K562 treated with DMSO at 1 percent for 4 hours (cell line): ENCODE results near the gene GPI. TPM values are rescaled to one million over a fixed set of nuclear protein-coding genes. Genes with fewer than 3 reads are reported as not detected.

Source experiments
- total RNA-seq: library from RNA; unstranded; fragments of 300-600 nt; gene quantifications from 2 replicates; pipeline ENCODE4 v1.2.3, GENCODE V29; 2022; ENCODE audit not compliant: insufficient read depth

GPI gene
- total RNA-seq = 165 and 176 TPM in 2 replicates

GRCh38 chr19:34364830-34365462 is at the start of gene GPI:
Gene GPI (plus strand): TSS chr19:34365196. CDS start chr19:34365267, 71 bp downstream.

GRCh38 chr19:34404109-34404909 is 39.3 kb downstream of the GPI start, which contains the start of gene PDCD2L:
Gene PDCD2L (plus strand): TSS chr19:34404399. CDS start chr19:34404431, 32 bp downstream.

Other genes with a start within 250 kb of the GPI start
- 54.4 and 78.0 TPM in 2 replicates for gene LSM14A, start 192.7 kb upstream of the GPI start, total RNA-seq
- 12.7 and 16.5 TPM in 2 replicates for gene GARRE1, start 110.6 kb upstream of the GPI start, total RNA-seq
- 15.8 and 21.1 TPM in 2 replicates for gene PDCD2L, start 39.2 kb downstream of the GPI start, total RNA-seq
- gene UBA2, start 63.2 kb downstream of the GPI start, total RNA-seq = 137 and 148 TPM in 2 replicates
- 0.06 and 0.08 TPM in 2 replicates for gene WTIP, start 116.6 kb downstream of the GPI start, total RNA-seq